IPS DF 19.7 (cell line): ENCODE measurements around the gene LAMP1.
"Not testable (repeated sequence)": the region's sequence is repeated elsewhere in the genome, so short reads cannot be mapped to it uniquely, and the experiment has no call there.

Experiments used
- DNase-seq: peaks from one replicate; pipeline ENCODE4 v3.0.0-alpha.2; 2013; ENCODE audit warnings: low read depth, low spot score

LAMP1 gene

GRCh38 chr13:113296823-113297369 is at the start of gene LAMP1:
LAMP1 (plus strand) TSS chr13:113297239; CDS start chr13:113297435, 196 bp downstream.
- peak; percentile 67 for DNase-seq

- DNase-seq, result no peak
Observed at GRCh38 chr13:113252516-113253095, 44.4 kb upstream of the LAMP1 start.

GRCh38 chr13:113257908-113258307 is 39.1 kb upstream of the LAMP1 start:
- DNase-seq, result not testable (repeated sequence)

GRCh38 chr13:113258321-113259054 is 38.6 kb upstream of the LAMP1 start:
- no peak for DNase-seq

- no peak for DNase-seq
Observed at GRCh38 chr13:113260996-113261395, 36.0 kb upstream of the LAMP1 start.

GRCh38 chr13:113263016-113263415 is 34.0 kb upstream of the LAMP1 start:
- not testable (repeated sequence) for DNase-seq

GRCh38 chr13:113267642-113268405 is 29.2 kb upstream of the LAMP1 start:
- no peak for DNase-seq

- DNase-seq, result no peak
Observed at GRCh38 chr13:113272031-113272430, 25.0 kb upstream of the LAMP1 start.

GRCh38 chr13:113272701-113273181 is 24.3 kb upstream of the LAMP1 start:
- no peak for DNase-seq

GRCh38 chr13:113273321-113273720 is 23.7 kb upstream of the LAMP1 start:
- no peak for DNase-seq

- DNase-seq, result no peak
Observed at GRCh38 chr13:113273851-113274590, 23.0 kb upstream of the LAMP1 start.

- DNase-seq, result no peak
Observed at GRCh38 chr13:113274721-113275120, 22.3 kb upstream of the LAMP1 start.

- DNase-seq, result no peak
Observed at GRCh38 chr13:113275387-113275786, 21.7 kb upstream of the LAMP1 start.

- DNase-seq, result no peak
Observed at GRCh38 chr13:113280126-113280525, 16.9 kb upstream of the LAMP1 start.

- DNase-seq, result no peak
Observed at GRCh38 chr13:113283904-113284303, 13.1 kb upstream of the LAMP1 start.

GRCh38 chr13:113288880-113289279 is 8.2 kb upstream of the LAMP1 start:
- DNase-seq, result no peak

GRCh38 chr13:113291129-113291528 is 5.9 kb upstream of the LAMP1 start:
- DNase-seq, result no peak

GRCh38 chr13:113292021-113292862 is 4.8 kb upstream of the LAMP1 start:
- DNase-seq, result no peak

GRCh38 chr13:113293686-113294085 is 3.4 kb upstream of the LAMP1 start:
- DNase-seq, result no peak

GRCh38 chr13:113295776-113296175 is 1.3 kb upstream of the LAMP1 start:
- no peak for DNase-seq
